Astrocyte of the cerebellum (primary cell): Measurements from ENCODE around the gene PPP1R15B.
A peak's percentile ranks its signal among the peaks of the same experiment; 100 is the strongest.
"Not testable (repeated sequence)": the region's sequence is repeated elsewhere in the genome, so short reads cannot be mapped to it uniquely, and the experiment has no call there.

Source experiments
- DNase-seq: peaks from one replicate; pipeline ENCODE4 v3.0.0-alpha.2; 2011; ENCODE audit warnings: low read depth
- H3K4me3 ChIP-seq: 2 replicates; pipeline ENCODE4 v1.5.1; 2011; ENCODE audit warnings: mild to moderate bottlenecking, low read depth, low read length, moderate library complexity
- CTCF ChIP-seq: IDR thresholded peaks from 2 replicates; pipeline ENCODE4 v1.5.1; 2012; ENCODE audit warnings: low read length, low read depth, moderate library complexity, mild to moderate bottlenecking; ENCODE audit errors: missing control alignments
- in situ Hi-C: cut with HindIII; loops from 2 replicates; pipeline ENCODE4 v1.10.0; 2017; ENCODE audit warnings: low sequenced_read_pairs

Gene PPP1R15B

DNA sequence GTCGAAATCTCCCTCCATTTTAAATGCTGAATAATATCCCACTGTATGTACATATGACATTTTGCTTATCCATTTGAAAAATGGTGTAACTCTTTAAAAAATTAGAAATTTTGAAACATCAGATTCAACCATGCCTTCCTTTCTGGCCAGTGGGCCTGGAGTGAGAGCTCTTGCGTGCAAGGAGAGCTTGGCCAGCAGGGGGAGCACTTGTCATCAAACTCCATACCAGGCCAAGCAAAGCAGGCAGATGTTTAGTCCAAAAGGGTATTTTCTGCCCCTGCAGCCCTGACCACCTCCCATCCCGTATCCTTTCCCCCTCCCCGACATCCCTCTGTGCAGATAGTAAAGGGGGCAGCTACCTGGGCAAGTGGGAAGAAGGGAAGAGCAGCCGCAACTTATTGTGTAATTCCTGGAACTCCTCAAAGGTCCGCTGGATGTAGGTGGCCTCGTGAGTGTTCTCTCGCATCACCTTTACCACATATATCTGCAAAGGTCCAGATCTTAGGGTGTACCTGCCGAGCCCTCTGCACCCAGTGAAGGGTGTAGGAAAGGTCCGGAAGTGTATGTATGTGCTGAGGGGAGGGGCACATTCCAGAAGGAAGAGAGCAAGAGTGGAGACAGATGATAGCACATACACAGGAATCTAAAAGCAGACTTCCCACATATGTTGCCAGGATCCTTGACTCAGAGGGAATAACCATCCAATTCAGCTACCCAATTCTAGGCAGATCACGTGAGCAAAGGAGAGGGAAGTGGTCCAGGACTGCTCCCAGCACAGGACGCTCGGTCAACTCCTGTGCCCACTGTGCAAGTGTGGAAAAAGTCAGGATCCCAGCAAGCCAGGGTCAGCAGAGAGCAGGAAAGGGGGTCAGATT lies 19.9 kb upstream of the PPP1R15B start:
- in situ Hi-C loops = no loop called here
- TF ChIP-seq CTCF = peak; percentile 94

GRCh38 chr1:204429746-204430145 lies 18.1 kb upstream of the PPP1R15B start:
- in situ Hi-C loops = no loop called here
- H3K4me3 ChIP-seq = no peak overlapping the region
- TF ChIP-seq CTCF = no peak
- no peak for DNase-seq

More for the DNA sequence above, 19.9 kb upstream of the PPP1R15B start:
- peak; percentile 69 for DNase-seq
- no peak overlapping the region for H3K4me3 ChIP-seq

GRCh38 chr1:204426971-204427701 lies 15.5 kb upstream of the PPP1R15B start:
- no peak for TF ChIP-seq CTCF
- in situ Hi-C loops = no loop called here
- H3K4me3 ChIP-seq = no peak overlapping the region
- no peak for DNase-seq

DNA sequence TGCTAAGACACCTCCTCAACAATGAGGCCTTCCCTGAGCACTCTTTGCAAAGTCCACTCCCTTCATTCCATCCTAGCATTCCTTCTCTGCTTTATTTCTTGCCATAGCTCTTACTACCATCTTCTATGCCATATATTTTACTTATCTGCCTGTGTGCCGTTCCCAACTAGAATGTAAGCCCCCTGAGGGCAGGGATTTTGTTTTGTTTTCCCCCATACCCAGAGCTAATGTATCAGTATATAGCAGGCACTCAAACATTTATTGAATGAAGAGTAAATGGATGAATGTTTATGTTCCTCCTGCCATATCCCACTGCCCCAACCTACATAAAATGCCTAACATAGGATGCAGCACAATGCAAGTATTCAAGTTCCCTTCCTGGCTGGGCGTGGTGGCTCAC lies 14.9 kb upstream of the PPP1R15B start:
- DNase-seq = no peak
- in situ Hi-C loops = no loop called here
- H3K4me3 ChIP-seq = no peak overlapping the region
- no peak for TF ChIP-seq CTCF

GRCh38 chr1:204426035-204426436 lies 14.4 kb upstream of the PPP1R15B start:
- in situ Hi-C loops = no loop called here
- TF ChIP-seq CTCF = no peak
- DNase-seq = no peak
- H3K4me3 ChIP-seq = no peak overlapping the region

GRCh38 chr1:204424621-204425020 lies 13.0 kb upstream of the PPP1R15B start:
- H3K4me3 ChIP-seq = no peak overlapping the region
- no peak for TF ChIP-seq CTCF
- in situ Hi-C loops = no loop called here
- no peak for DNase-seq

DNA sequence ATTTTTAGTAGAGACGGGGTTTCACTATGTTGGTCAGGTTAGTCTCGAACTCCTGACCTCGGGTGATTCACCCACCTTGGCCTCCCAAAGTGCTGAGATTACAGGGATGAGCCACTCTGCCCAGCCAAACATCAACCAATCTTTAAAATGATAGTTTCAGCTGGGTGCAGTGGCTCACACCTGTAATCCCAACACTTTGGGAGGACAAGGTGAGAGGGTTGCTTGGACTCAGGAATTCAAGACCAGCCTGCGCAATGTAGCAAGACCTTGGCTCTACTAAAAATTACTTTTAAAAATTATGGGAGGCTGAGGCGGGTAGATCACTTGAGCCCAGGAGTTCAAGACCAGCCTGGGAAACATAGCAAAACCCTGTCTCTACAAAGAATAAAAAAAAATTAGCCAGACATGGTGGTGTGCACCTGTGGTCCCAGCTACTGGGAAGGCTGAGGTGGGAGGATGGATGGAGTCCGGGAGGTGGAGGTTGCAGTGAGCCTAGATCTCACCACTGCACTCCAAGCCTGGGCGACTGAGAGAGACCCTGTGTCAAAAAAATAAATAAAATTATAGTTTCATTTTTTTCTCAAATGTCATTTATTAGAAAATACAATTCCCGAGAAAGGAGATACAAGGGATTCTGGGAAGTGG lies 10.6 kb upstream of the PPP1R15B start:
- DNase-seq, H3K4me3 ChIP-seq, in situ Hi-C loops: not testable (repeated sequence)
